Sigmoid colon (tissue), 4 donors: ENCODE results near the gene CHRNA4.

Source experiments
- CTCF ChIP-seq, 4 experiments: fragments of 450-650 bp in 3 of 4; fragments of 200-600 bp in 1 of 4; IDR thresholded peaks; one replicate each; pipeline ENCODE4 v1.5.1; 2016 to 2019; ENCODE audit warnings: antibody characterized with exemption in 4 of 4, mild to moderate bottlenecking in 3 of 4, moderate library complexity in 2 of 4
- EP300 ChIP-seq, 4 donors: sonication (generic); formaldehyde crosslinking; IDR thresholded peaks; one replicate each; pipeline ENCODE4 v1.6.1; 2017; ENCODE audit warnings: antibody characterized with exemption in 4 of 4
- POLR2A ChIP-seq, 2 donors: fragments of 450-650 bp; IDR thresholded peaks; one replicate each; pipeline ENCODE4 v1.6.1; 2016; ENCODE audit warnings: antibody characterized with exemption in 2 of 2, mild to moderate bottlenecking in 2 of 2, moderate library complexity in 2 of 2
- POLR2AphosphoS5 ChIP-seq, 4 donors: sonication (generic); formaldehyde crosslinking; IDR thresholded peaks; one replicate each; pipeline ENCODE4 v1.6.1; 2017; ENCODE audit warnings: antibody characterized with exemption in 4 of 4

- TF ChIP-seq CTCF (IDR thresholded peaks at IDR 0.05): no peak
- TF ChIP-seq POLR2AphosphoS5 (IDR thresholded peaks at IDR 0.05): no peak
- no peak for TF ChIP-seq POLR2A (IDR thresholded peaks at IDR 0.05)
- TF ChIP-seq EP300 (IDR thresholded peaks at IDR 0.05): no peak
These were observed 13.9 kb downstream of the CHRNA4 start for GRCh38 chr20:63347081-63347741.
